CD8-positive, alpha-beta memory T cell (primary cell): Measurements from ENCODE around the gene VIPR2. TPM values are rescaled to one million over a fixed set of nuclear protein-coding genes. Genes with fewer than 3 reads are reported as not detected.
A peak's percentile ranks its signal among the peaks of the same experiment; 100 is the strongest.
"Not testable (repeated sequence)": the region's sequence is repeated elsewhere in the genome, so short reads cannot be mapped to it uniquely, and the experiment has no call there.

Source experiments
- CTCF ChIA-PET: fragments of 350-600 bp; sonication (Branson Sonifier 250); formaldehyde crosslinking; loops from one replicate; lab custom pipeline; 2021; ENCODE audit warnings: antibody characterized with exemption; lab: Charles Lee
- POLR2A ChIA-PET: fragments of 350-600 bp; sonication (Branson Sonifier 250); formaldehyde crosslinking; loops from one replicate; lab custom pipeline; 2021; ENCODE audit warnings: antibody characterized with exemption; lab: Charles Lee
- DNase-seq, 5 donors: peaks; one replicate each; pipeline versions ENCODE4 v3.0.0 to v3.0.0-alpha.2; 2020 to 2022; ENCODE audit warnings: mixed read lengths in 1 of 5
- H3K27ac ChIP-seq: one replicate; pipeline ENCODE4 v1.7.0; 2013; ENCODE audit warnings: low read depth, mild to moderate bottlenecking, low read length, moderate library complexity
- H3K27me3 ChIP-seq: 2 replicates; pipeline ENCODE4 v1.7.0; 2013; ENCODE audit warnings: low read length, mild to moderate bottlenecking; ENCODE audit not compliant: insufficient read depth, poor library complexity, severe bottlenecking
- H3K36me3 ChIP-seq: 2 replicates; pipeline ENCODE4 v1.7.0; 2013; ENCODE audit warnings: mild to moderate bottlenecking, low read length, moderate library complexity; ENCODE audit not compliant: insufficient read depth
- H3K4me1 ChIP-seq: 2 replicates; pipeline ENCODE4 v1.7.0; 2013; ENCODE audit warnings: mild to moderate bottlenecking, low read length, moderate library complexity; ENCODE audit not compliant: insufficient read depth
- H3K4me3 ChIP-seq: 2 replicates; pipeline ENCODE4 v1.7.0; 2013; ENCODE audit warnings: mild to moderate bottlenecking, low read length
- H3K9me3 ChIP-seq: 2 replicates; pipeline ENCODE4 v1.7.0; 2013; ENCODE audit warnings: mild to moderate bottlenecking, low read length
- H3K27ac Mint-ChIP-seq, 8 donors: one replicate each; pipeline ENCODE4 v1.8.0; 2020 to 2021; ENCODE audit warnings: mixed read lengths in 8 of 8, mild to moderate bottlenecking in 6 of 8, inconsistent platforms in 3 of 8, moderate library complexity in 3 of 8
- H3K27me3 Mint-ChIP-seq, 2 donors: one replicate each; pipeline ENCODE4 v1.8.0; 2020 to 2021; ENCODE audit warnings: mixed read lengths in 2 of 2, mild to moderate bottlenecking in 1 of 2, moderate library complexity in 1 of 2
- H3K36me3 Mint-ChIP-seq, 3 donors: one replicate each; pipeline ENCODE4 v1.8.0; 2020 to 2021; ENCODE audit warnings: mixed read lengths in 3 of 3, inconsistent platforms in 1 of 3, mild to moderate bottlenecking in 1 of 3
- H3K4me1 Mint-ChIP-seq, 3 donors: one replicate each; pipeline ENCODE4 v1.8.0; 2020 to 2021; ENCODE audit warnings: mixed read lengths in 3 of 3, inconsistent platforms in 1 of 3, mild to moderate bottlenecking in 1 of 3
- H3K4me3 Mint-ChIP-seq, 7 donors: one replicate each; pipeline ENCODE4 v1.8.0; 2020 to 2021; ENCODE audit warnings: mixed read lengths in 7 of 7, mild to moderate bottlenecking in 6 of 7, moderate library complexity in 4 of 7, inconsistent platforms in 2 of 7
- H3K9me3 Mint-ChIP-seq, 5 donors: one replicate each; pipeline ENCODE4 v1.8.0; 2020 to 2022; ENCODE audit warnings: mixed read lengths in 5 of 5, mild to moderate bottlenecking in 3 of 5, moderate library complexity in 2 of 5, inconsistent platforms in 1 of 5
- polyA plus RNA-seq: library from polyadenylated mRNA; unstranded; fragments of 300-500 nt; fragmentation: Illumina TruSeq; gene quantifications from one replicate; pipeline ENCODE4 v1.2.3, GENCODE V29; 2021
- total RNA-seq, 2 experiments: library from RNA; stranded (reverse); gene quantifications; one replicate each; pipeline ENCODE4 v1.2.3, GENCODE V29; 2021

VIPR2 gene
- total and polyA plus RNA-seq, 3 experiments from 2014 or later = 0.15 to 0.61 (median 0.31) TPM

GRCh38 chr7:159101661-159102091 lies 43.0 kb downstream of the VIPR2 start:
- DNase-seq, H3K27ac Mint-ChIP-seq, H3K27me3 ChIP-seq, H3K9me3 ChIP-seq, H3K4me1 ChIP-seq, POLR2A ChIA-PET, H3K36me3 Mint-ChIP-seq, H3K27ac ChIP-seq, H3K4me1 Mint-ChIP-seq, H3K9me3 Mint-ChIP-seq, H3K4me3 ChIP-seq, H3K36me3 ChIP-seq, H3K4me3 Mint-ChIP-seq, CTCF ChIA-PET, H3K27me3 Mint-ChIP-seq: not testable (repeated sequence)

DNA sequence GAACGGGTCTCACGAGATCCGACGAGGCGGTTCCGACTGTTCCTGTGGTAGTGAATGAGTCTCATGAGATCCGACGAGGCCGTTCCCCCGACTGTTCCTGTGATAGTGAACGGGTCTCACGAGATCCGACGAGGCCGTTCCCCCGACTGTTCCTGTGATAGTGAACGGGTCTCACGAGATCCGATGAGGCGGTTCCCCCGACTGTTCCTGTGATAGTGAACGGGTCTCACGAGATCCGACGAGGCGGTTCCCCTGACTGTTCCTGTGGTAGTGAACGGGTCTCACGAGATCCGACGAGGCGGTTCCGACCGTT lies 43.6 kb downstream of the VIPR2 start:
- H3K27me3 Mint-ChIP-seq, CTCF ChIA-PET, H3K36me3 ChIP-seq, H3K4me3 Mint-ChIP-seq, H3K27me3 ChIP-seq, H3K4me3 ChIP-seq, H3K4me1 Mint-ChIP-seq, POLR2A ChIA-PET, H3K9me3 ChIP-seq, H3K4me1 ChIP-seq, H3K9me3 Mint-ChIP-seq, H3K36me3 Mint-ChIP-seq, DNase-seq, H3K27ac ChIP-seq: not testable (repeated sequence)
- peak overlapping the region in 1 of 8 donors; percentile 33 for H3K27ac Mint-ChIP-seq

- H3K9me3 Mint-ChIP-seq, H3K27me3 ChIP-seq, H3K9me3 ChIP-seq, H3K4me3 ChIP-seq, H3K4me1 ChIP-seq, H3K27ac ChIP-seq, CTCF ChIA-PET, H3K36me3 ChIP-seq, POLR2A ChIA-PET, H3K36me3 Mint-ChIP-seq, H3K27me3 Mint-ChIP-seq, H3K4me1 Mint-ChIP-seq: not testable (repeated sequence)
- Mint-ChIP-seq H3K4me3 (peak overlapping the region in 1 of 7 donors; percentile 23), H3K27ac (peak overlapping the region in 2 of 8 donors; percentile 29 to 33)
- peak in 1 of 5 donors; percentile 14 for DNase-seq
Measured at GRCh38 chr7:159100281-159101082, 44.2 kb downstream of the VIPR2 start.

GRCh38 chr7:159099711-159100231 lies 44.9 kb downstream of the VIPR2 start:
- Mint-ChIP-seq H3K36me3 (peaks cover 0 to 5% (median 0%) of the 10 kb centered on the region in 3 donors), H3K27me3 (peaks cover 0 to 3% of the 10 kb centered on the region in 2 donors), H3K4me1 (no peaks in the 10 kb centered on the region), H3K27ac (no peak overlapping the region), H3K9me3 (no peaks in the 10 kb centered on the region), H3K4me3 (no peak overlapping the region)
- Histone ChIP-seq H3K27ac (no peak overlapping the region), H3K4me1 (no peaks in the 10 kb centered on the region), H3K4me3 (no peak overlapping the region), H3K9me3 (no peaks in the 10 kb centered on the region), H3K36me3 (no peaks in the 10 kb centered on the region), H3K27me3 (no peaks in the 10 kb centered on the region)
- ChIA-PET CTCF (interaction anchor here (1.1 kb wide), 1 partner anchor 8 kb away, joined by 3 read pairs; no protein-coding TSS in a partner anchor), POLR2A (no interaction called here)
- DNase-seq = peak in 1 of 5 donors; percentile 37

DNA sequence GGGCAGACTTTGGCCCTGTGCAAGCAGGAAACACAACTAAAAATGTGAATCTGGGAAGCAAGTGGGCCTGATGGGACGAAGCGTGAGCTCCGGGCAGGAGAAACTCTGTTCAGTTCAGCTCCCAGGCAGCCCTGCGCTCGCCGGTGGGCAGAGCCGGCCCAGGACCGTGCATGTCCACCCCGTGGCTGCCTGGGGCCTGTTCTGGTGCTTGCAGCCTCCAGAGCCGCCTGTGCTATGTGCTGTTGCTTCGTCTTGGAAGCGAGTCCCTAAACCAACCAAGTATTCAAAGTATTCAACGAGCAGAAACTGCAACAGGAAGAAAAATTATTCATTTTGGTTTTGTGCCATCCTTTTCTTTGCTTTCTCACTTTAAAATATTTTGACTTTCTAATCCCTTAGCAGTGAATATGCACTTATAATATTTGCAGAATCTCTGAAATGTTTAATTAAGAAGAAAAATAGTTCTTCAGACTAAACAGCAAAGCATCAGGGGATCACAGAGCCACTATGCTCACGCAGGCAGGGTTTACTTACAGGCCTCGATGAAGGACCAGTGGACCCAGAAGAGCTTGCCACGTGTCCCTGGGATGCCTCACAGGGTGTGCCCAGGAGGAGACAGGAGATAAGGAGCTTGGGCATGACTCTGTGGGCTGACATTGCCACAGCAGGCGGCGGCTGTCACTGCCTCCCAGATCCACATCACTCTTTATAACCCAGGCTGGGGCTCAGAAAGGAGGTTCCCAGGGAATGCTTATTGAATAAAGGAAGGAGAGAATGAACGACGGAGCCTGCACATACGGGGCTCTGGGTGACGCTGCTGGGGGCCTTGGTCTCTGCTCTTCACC lies 45.6 kb downstream of the VIPR2 start:
- peak overlapping the region in 1 of 8 donors; percentile 39 for H3K27ac Mint-ChIP-seq
- Histone ChIP-seq H3K9me3 (no peaks in the 10 kb centered on the region), H3K36me3 (no peaks in the 10 kb centered on the region), H3K4me3 (no peak overlapping the region), H3K4me1 (no peaks in the 10 kb centered on the region), H3K27me3 (no peaks in the 10 kb centered on the region), H3K27ac (no peak overlapping the region)
- CTCF ChIA-PET = interaction anchor here (1.1 kb wide), 1 partner anchor 9 kb away, joined by 3 read pairs; no protein-coding TSS in a partner anchor
- POLR2A ChIA-PET = no interaction called here
- H3K9me3 Mint-ChIP-seq = no peaks in the 10 kb centered on the region
- no peak for DNase-seq
- peaks cover 0 to 3% of the 10 kb centered on the region in 2 donors for H3K27me3 Mint-ChIP-seq
- H3K36me3 Mint-ChIP-seq = peaks cover 0 to 5% (median 0%) of the 10 kb centered on the region in 3 donors
- H3K4me3 Mint-ChIP-seq = no peak overlapping the region
- no peaks in the 10 kb centered on the region for H3K4me1 Mint-ChIP-seq

GRCh38 chr7:159098424-159098786 lies 46.3 kb downstream of the VIPR2 start:
- Histone ChIP-seq H3K4me1 (no peaks in the 10 kb centered on the region), H3K4me3 (no peak overlapping the region), H3K36me3 (no peaks in the 10 kb centered on the region), H3K27ac (no peak overlapping the region), H3K27me3 (no peaks in the 10 kb centered on the region), H3K9me3 (no peaks in the 10 kb centered on the region)
- DNase-seq = no peak
- CTCF ChIA-PET = no interaction called here
- Mint-ChIP-seq H3K27ac (peak overlapping the region in 1 of 8 donors; percentile 57), H3K4me1 (no peaks in the 10 kb centered on the region), H3K36me3 (peaks cover 0 to 5% (median 0%) of the 10 kb centered on the region in 3 donors), H3K4me3 (no peak overlapping the region), H3K9me3 (no peaks in the 10 kb centered on the region), H3K27me3 (peaks cover 0 to 3% of the 10 kb centered on the region in 2 donors)
- POLR2A ChIA-PET = no interaction called here

DNA sequence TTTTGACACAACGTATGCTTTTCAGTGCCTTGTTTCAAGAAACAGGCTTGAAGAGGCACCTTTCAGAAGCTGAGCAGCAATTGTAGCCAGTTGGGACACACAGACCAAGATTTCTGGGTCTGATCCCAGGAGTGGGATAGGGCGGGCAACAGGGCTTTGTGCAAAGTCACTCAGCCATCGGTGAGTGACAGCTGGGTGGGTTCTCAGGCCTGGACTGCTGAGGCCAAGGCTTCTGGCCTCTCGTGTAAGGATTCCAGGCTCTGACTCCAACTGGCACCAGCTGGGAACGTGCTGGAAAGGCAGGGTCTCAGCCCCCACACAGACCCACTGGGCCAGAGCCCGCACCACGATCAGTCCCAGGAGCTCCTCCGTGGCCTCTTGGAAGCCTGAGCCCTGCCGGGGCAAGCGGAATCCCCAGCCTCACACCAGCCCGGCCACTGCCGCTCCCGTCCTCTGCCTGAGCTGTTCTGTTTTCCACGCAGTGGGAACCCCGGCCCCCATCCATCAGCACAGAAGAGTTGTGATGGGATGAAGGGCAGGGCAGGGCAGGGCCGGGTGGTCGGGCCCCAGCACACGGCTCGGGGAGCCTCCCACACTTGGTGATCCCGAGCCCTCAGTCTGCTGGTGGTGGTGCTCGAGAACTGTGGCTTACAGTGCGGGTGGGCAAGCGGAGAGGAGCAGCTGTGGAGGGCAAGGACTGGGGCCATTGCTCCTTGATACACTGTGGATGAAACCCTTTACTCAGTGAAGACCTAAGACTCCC lies 46.8 kb downstream of the VIPR2 start:
- H3K4me1 ChIP-seq = no peaks in the 10 kb centered on the region
- no peak overlapping the region for H3K4me3 ChIP-seq
- POLR2A ChIA-PET = no interaction called here
- Mint-ChIP-seq H3K27me3 (peaks cover 0 to 3% of the 10 kb centered on the region in 2 donors), H3K27ac (peak overlapping the region in 1 of 8 donors; percentile 57), H3K9me3 (no peaks in the 10 kb centered on the region), H3K4me1 (no peaks in the 10 kb centered on the region), H3K4me3 (no peak overlapping the region), H3K36me3 (peaks cover 0 to 5% (median 0%) of the 10 kb centered on the region in 3 donors)
- no peak overlapping the region for H3K27ac ChIP-seq
- H3K36me3 ChIP-seq = no peaks in the 10 kb centered on the region
- no peaks in the 10 kb centered on the region for H3K27me3 ChIP-seq
- no peak for DNase-seq
- CTCF ChIA-PET = no interaction called here
- no peaks in the 10 kb centered on the region for H3K9me3 ChIP-seq
